Transverse colon (tissue), 4 donors: ENCODE results near the gene LOXL1. TPM values are rescaled to one million over a fixed set of nuclear protein-coding genes. Genes with fewer than 3 reads are reported as not detected.

ENCODE experiments used
- DNase-seq: peaks from one replicate; pipeline ENCODE4 v3.0.0-alpha.2; 2019
- H3K27ac ChIP-seq, 4 donors: fragments of 200-600 bp; sonication (generic); 2 replicates each; pipeline ENCODE4 v1.5.1; 2016 to 2018; ENCODE audit warnings: inconsistent platforms in 4 of 4
- H3K27me3 ChIP-seq: fragments of 200-600 bp; sonication (generic); 2 replicates; pipeline ENCODE4 v1.5.1; 2017; ENCODE audit warnings: inconsistent platforms
- H3K36me3 ChIP-seq, 4 donors: fragments of 200-600 bp; sonication (generic); 2 replicates each; pipeline ENCODE4 v1.5.1; 2017 to 2019; ENCODE audit warnings: inconsistent platforms in 4 of 4
- H3K4me1 ChIP-seq, 4 donors: fragments of 200-600 bp; sonication (generic); 2 replicates each; pipeline ENCODE4 v1.5.1; 2017 to 2020; ENCODE audit warnings: inconsistent platforms in 4 of 4
- H3K4me3 ChIP-seq, 4 donors: fragments of 200-600 bp; sonication (generic); 1 replicate in 1 of 4; 2 replicates in 3 of 4; pipeline versions ENCODE4 v1.5.1 to v1.6.1; 2017 to 2019; ENCODE audit warnings: inconsistent platforms in 4 of 4
- H3K9me3 ChIP-seq, 2 donors: fragments of 200-600 bp; sonication (generic); 2 replicates each; pipeline ENCODE4 v1.5.1; 2017 to 2019; ENCODE audit warnings: inconsistent platforms in 2 of 2
- EP300 ChIP-seq: sonication (generic); formaldehyde crosslinking; IDR thresholded peaks from one replicate; pipeline ENCODE4 v1.6.1; 2017; ENCODE audit warnings: antibody characterized with exemption, low read depth
- POLR2A ChIP-seq: fragments of 450-650 bp; IDR thresholded peaks from one replicate; pipeline ENCODE4 v1.6.1; 2016; ENCODE audit warnings: antibody characterized with exemption, mild to moderate bottlenecking, moderate library complexity
- POLR2AphosphoS5 ChIP-seq, 3 donors: sonication (generic); formaldehyde crosslinking; IDR thresholded peaks; one replicate each; pipeline ENCODE4 v1.6.1; 2016; ENCODE audit warnings: antibody characterized with exemption in 3 of 3
- WGBS, 2 donors: methylation state at CpG; one replicate each; pipeline ENCODE4 v1.1.5; 2018; ENCODE audit warnings: low coverage in 1 of 2; 5-methylcytosine and 5-hydroxymethylcytosine counted together
- in situ Hi-C, 4 donors: fragments of 200-750 bp; cut with MboI; loops; one replicate each; pipeline versions ENCODE4 v1.15.0 to v1.15.1; 2017; ENCODE audit warnings: low sequenced_read_pairs in 3 of 4, low pct_ligation_motif_present in 1 of 4, low pct_unique_long_range_greater_than_20kb in 1 of 4
- intact Hi-C: fragments of 100-400 bp; cut with DNase I; formaldehyde crosslinking; loops from one replicate; pipeline ENCODE4 v1.15.1; 2023; ENCODE audit warnings: low total_unique reads
- total RNA-seq, 4 donors: library from RNA; depleted of rRNA; stranded (reverse); fragments of >200 nt; gene quantifications; one replicate each; pipeline ENCODE4 v1.1.0, GENCODE V29; 2016
- TF ChIP-seq, protein P1 (sequence below), 5 experiments: fragments of 200-600 bp in 3 of 5; fragments of 450-650 bp in 2 of 5; sonication (generic) in 3 of 5; IDR thresholded peaks; 1 replicate in 2 of 5; 2 replicates in 3 of 5; pipeline ENCODE4 v1.5.1; 2016 to 2017; ENCODE audit warnings: antibody characterized with exemption in 5 of 5, inconsistent platforms in 3 of 5, mild to moderate bottlenecking in 2 of 5, moderate library complexity in 1 of 5

LOXL1 gene
- total RNA-seq, 4 donors from 2014 or later = 1.8 to 6.8 (median 1.9) TPM; not detected in 1

DNA sequence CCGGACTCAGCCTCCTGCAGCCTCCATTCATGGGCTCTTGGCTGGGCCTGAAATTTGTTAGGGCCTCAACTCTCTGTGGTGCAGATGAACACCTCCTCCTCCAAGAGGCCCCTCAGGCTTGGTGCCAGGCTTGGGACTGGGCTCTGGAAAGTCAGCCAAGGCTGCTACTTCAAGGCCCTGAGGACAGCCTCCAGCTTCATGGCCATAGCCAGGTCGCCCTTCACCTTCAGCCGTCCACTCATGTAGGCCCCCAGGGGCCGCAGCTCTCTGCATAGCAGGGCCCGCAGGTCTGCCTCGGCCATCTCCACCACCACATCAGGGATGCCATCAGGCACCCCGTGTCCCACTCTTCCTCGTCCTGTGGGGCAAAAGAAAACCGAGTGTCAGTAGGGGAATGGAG lies 57.5 kb downstream of the LOXL1 start:
- 96% methylated on average over 9 of the region's 9 CpGs; no CpG with 5 or more reads in 1 of the 2 donors for WGBS, 2 donors
- H3K4me3 ChIP-seq = no peak overlapping the region
- H3K36me3 ChIP-seq = no peaks in the 10 kb centered on the region
- no peaks in the 10 kb centered on the region for H3K27me3 ChIP-seq
- H3K27ac ChIP-seq = peak overlapping the region; percentile 82 to 90 (median 86)
- TF ChIP-seq, protein P1, sequence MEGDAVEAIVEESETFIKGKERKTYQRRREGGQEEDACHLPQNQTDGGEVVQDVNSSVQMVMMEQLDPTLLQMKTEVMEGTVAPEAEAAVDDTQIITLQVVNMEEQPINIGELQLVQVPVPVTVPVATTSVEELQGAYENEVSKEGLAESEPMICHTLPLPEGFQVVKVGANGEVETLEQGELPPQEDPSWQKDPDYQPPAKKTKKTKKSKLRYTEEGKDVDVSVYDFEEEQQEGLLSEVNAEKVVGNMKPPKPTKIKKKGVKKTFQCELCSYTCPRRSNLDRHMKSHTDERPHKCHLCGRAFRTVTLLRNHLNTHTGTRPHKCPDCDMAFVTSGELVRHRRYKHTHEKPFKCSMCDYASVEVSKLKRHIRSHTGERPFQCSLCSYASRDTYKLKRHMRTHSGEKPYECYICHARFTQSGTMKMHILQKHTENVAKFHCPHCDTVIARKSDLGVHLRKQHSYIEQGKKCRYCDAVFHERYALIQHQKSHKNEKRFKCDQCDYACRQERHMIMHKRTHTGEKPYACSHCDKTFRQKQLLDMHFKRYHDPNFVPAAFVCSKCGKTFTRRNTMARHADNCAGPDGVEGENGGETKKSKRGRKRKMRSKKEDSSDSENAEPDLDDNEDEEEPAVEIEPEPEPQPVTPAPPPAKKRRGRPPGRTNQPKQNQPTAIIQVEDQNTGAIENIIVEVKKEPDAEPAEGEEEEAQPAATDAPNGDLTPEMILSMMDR (IDR thresholded peaks at IDR 0.05) = no peak
- TF ChIP-seq POLR2AphosphoS5 (IDR thresholded peaks at IDR 0.05) = no peak
- TF ChIP-seq EP300 = no peak
- TF ChIP-seq POLR2A = no peak
- DNase-seq = no peak
- in situ Hi-C loops (loop anchor here in 1 of 4 donors (10.0 kb wide), 1 partner anchor 51 kb away; no protein-coding TSS in a partner anchor), intact Hi-C loops (no loop called here)
- H3K4me1 ChIP-seq = peaks cover 26 to 52% (median 38%) of the 10 kb centered on the region in 4 donors
- no peaks in the 10 kb centered on the region for H3K9me3 ChIP-seq

- H3K27me3 ChIP-seq = no peaks in the 10 kb centered on the region
- 78 to 100% methylated on average over 1 to 13 of the region's 13 CpGs for WGBS, 2 donors
- no peak overlapping the region for H3K4me3 ChIP-seq
- no peak for TF ChIP-seq EP300
- TF ChIP-seq, protein P1 (IDR thresholded peaks at IDR 0.05) = no peak
- TF ChIP-seq POLR2AphosphoS5 (IDR thresholded peaks at IDR 0.05) = no peak
- no peak for TF ChIP-seq POLR2A
- in situ Hi-C loops (loop anchor here in 1 of 4 donors (10.0 kb wide), 1 partner anchor 50 kb away; no protein-coding TSS in a partner anchor), intact Hi-C loops (no loop called here)
- no peaks in the 10 kb centered on the region for H3K9me3 ChIP-seq
- peak overlapping the region; percentile 82 to 90 (median 86) for H3K27ac ChIP-seq
- no peak for DNase-seq
- H3K4me1 ChIP-seq = peaks cover 30 to 58% (median 40%) of the 10 kb centered on the region in 4 donors
- H3K36me3 ChIP-seq = no peaks in the 10 kb centered on the region
Observed at GRCh38 chr15:73984208-73984979, 58.1 kb downstream of the LOXL1 start.

DNA sequence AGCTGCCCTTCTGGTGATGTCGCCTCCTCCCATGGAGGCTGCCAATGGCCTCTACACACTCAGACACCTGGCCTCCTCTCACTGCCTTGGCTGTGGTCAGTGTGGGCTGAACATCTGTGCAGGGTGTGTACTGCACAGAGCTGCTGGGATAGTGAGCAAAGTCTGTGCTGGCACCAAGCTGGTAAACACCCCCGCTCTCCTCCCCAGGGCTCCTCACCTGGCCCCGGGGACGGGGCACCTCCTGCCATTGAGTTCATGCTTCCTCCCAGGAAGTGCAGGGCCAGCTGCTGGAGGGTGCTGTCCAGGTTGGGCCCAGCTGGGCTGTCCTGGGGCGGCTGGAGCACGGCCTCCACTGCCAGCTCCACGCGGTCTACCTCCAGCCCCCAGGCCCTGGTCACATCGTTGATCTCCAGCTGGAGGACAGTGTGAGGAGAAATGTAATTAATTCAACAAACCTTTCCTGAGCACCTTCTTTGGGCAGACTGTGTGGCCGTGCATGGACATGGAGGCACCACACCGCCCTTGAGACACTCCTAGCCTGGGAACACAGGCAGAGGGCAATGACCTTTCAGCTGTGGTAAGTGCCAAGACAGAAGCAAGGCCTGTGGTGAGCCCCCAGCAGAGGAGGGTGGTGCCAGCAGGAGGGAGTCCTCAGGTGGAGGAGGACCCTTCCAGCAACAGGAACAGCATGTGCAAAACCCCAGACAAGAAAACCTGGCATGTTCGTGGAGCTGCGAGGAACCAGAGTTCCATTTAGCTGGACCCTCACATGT lies 59.0 kb downstream of the LOXL1 start:
- intact Hi-C loops (no loop called here), in situ Hi-C loops (loop anchor here in 1 of 4 donors (10.0 kb wide), 1 partner anchor 50 kb away; no protein-coding TSS in a partner anchor)
- WGBS, 2 donors = 73 to 93% methylated on average over 2 to 13 of the region's 13 CpGs
- H3K27ac ChIP-seq = peak overlapping the region; percentile 82 to 90 (median 86)
- H3K36me3 ChIP-seq = no peaks in the 10 kb centered on the region
- no peaks in the 10 kb centered on the region for H3K27me3 ChIP-seq
- peaks cover 34 to 67% (median 42%) of the 10 kb centered on the region in 4 donors for H3K4me1 ChIP-seq
- peak; percentile 44 for DNase-seq
- TF ChIP-seq POLR2A = no peak
- peak in 1 of 3 donors; percentile 26 for TF ChIP-seq POLR2AphosphoS5 (IDR thresholded peaks at IDR 0.05)
- TF ChIP-seq EP300 = no peak
- TF ChIP-seq, protein P1 (IDR thresholded peaks at IDR 0.05) = no peak
- H3K9me3 ChIP-seq = no peaks in the 10 kb centered on the region
- H3K4me3 ChIP-seq = no peak overlapping the region
